Left ventricle myocardium superior (tissue), 1 donor: ENCODE data around the gene MAN2A1. TPM values are rescaled to one million over a fixed set of nuclear protein-coding genes. Genes with fewer than 3 reads are reported as not detected.

Source experiments
- ATAC-seq: fragments of 200-7000 bp; cut with Tn5 transposase; one replicate; pipeline ENCODE4 v1.9.1; 2020; ENCODE audit warnings: mild to moderate bottlenecking, moderate library complexity
- DNase-seq: peaks from one replicate; pipeline ENCODE4 v3.0.0-alpha.2; 2020
- intact Hi-C: fragments of 100-400 bp; cut with micrococcal nuclease; formaldehyde crosslinking; loops from one replicate; pipeline ENCODE4 v1.11.0; 2022
- total RNA-seq: library from RNA; stranded (reverse); fragmentation: NEBNext Ultra II Directional; extraction: Animal tissue kit (Norgen Biotek cat#: 25700); gene quantifications from one replicate; pipeline ENCODE4 v1.2.1, GENCODE V29; 2021
- donor health status: DM: no; HTN: yes; CAD: no; lungs with severe emphysema.

MAN2A1 gene
- total RNA-seq, 1 donor from 2014 or later = 8.1 TPM

DNA sequence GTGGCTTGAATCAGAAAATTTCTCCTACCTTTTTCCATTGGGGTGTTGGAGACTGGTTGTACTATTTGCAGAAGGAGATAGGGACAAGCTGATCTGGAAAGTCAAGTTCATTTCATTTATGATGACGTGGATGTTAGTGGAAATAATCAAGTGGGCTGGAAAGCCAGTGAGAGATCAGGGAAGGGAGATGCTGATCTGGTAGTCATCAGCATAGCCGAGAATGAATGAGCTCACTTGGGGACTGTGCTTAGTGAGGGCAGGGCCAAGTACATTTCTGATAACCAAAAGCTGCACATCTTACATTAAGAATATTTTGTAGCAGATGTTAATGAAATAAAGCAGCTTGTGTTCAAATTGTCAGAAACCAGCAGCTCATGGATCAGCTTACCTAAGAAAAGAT, 12.1 kb downstream of the MAN2A1 start:
- ATAC-seq (peak; percentile 64), DNase-seq (no peak)
- intact Hi-C loops = no loop called here

DNA sequence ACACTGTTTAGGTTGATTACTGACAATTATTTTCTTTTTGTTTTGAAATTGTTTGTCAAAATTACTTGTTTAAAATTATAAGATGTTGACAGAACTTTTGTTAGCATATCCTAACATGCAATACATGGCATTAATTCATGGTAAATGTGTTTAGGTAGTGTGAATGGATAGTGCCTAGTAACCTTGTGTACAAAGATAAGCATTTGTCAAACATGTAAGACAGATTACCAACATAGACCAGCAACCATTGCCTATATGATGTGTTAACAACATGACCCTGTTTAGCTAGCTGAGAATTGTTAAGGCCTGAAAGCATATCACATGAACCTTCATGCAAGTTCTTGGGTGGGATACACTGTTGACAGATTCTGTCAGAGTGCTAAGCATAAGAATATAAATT, 13.4 kb downstream of the MAN2A1 start:
- ATAC-seq (no peak), DNase-seq (no peak)
- intact Hi-C loops = no loop called here

DNA sequence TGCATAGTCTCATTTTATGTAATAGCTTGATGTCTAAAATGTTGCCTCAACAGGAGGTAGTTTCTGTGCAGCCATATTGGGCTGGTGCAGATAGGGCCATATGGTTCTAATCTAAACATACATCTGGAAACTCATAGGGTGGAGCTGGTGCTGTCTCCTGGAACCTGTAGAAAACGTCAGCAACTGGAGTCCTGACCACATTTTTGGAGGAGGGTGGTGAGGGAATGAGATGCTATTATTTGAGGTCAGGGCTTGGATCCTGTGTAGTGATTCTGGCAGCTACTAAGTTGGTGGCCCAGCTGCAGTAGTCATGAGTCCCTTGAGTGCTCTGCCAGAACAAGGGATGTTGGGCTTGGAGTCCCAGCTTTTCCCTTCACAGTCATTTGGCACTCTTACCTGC, 14.1 kb downstream of the MAN2A1 start:
- DNase-seq (no peak), ATAC-seq (peak; percentile 50)
- intact Hi-C loops = no loop called here

- intact Hi-C loops = no loop called here
- DNase-seq (no peak), ATAC-seq (no peak)
Measured at GRCh38 chr5:109704282-109704952, 14.7 kb downstream of the MAN2A1 start.

GRCh38 chr5:109705596-109705995, 15.9 kb downstream of the MAN2A1 start:
- DNase-seq = no peak
- peak; percentile 38 for ATAC-seq
- intact Hi-C loops = no loop called here

DNA sequence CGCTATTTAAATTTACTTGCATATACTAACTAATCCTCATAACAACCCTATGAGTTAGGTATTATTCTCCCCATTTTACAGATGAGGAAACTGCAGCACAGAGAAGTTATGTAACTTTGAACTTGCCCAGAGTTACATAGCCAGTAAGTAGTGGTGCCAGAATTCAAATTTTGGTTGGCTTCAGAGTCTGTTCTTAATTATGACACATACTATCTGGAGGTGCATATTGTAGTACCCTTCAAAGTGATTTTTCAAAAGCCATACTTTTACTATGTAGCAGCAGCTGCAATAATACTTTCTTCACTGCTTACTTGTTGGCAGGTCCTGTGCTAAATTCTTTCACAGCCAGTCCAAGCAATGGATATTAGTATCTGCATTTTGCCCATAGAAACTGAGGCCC, 16.4 kb downstream of the MAN2A1 start:
- DNase-seq (no peak), ATAC-seq (no peak)
- intact Hi-C loops = no loop called here

GRCh38 chr5:109707531-109707930, 17.8 kb downstream of the MAN2A1 start:
- intact Hi-C loops = no loop called here
- DNase-seq (no peak), ATAC-seq (no peak)

GRCh38 chr5:109708813-109709212, 19.1 kb downstream of the MAN2A1 start:
- intact Hi-C loops = no loop called here
- ATAC-seq (no peak), DNase-seq (no peak)

- ATAC-seq = no peak
- intact Hi-C loops = no loop called here
Measured at GRCh38 chr5:109709225-109709624, 19.5 kb downstream of the MAN2A1 start.

DNA sequence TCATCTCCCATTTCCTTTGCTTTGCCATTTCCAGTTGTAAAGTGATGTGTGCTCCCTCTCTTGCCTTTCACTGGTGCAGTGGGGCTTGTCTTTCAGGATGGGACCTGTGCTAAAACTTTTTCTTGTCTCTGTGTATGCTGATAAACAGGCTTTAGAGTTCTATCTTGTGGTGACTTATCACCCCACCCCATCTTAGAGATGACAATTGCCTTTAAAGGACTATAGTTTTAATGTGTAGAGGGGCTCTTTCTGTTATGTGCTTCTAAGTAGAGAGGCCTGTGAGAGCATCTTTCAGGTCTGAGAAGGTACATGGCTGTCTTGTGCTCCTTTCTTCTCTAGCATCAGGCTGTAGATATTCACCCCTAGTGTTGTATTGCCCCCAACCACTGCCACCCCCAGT, 21.9 kb downstream of the MAN2A1 start:
- DNase-seq (no peak), ATAC-seq (no peak)
- intact Hi-C loops = no loop called here

More at GRCh38 chr5:109709225-109709624, 19.5 kb downstream of the MAN2A1 start:
- DNase-seq = no peak

DNA sequence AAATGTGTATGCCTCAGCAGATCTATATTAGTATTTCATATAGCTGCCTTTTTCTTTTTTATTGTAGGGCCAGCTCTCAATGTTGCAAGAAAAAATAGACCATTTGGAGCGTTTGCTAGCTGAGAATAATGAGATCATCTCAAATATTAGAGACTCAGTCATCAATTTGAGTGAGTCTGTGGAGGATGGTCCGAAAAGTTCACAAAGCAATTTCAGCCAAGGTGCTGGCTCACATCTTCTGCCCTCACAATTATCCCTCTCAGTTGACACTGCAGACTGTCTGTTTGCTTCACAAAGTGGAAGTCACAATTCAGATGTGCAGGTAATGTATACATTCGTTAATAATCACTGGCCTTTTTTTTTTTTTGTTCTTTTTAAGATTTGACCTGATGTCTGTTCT, 23.7 kb downstream of the MAN2A1 start:
- ATAC-seq (no peak), DNase-seq (no peak)
- intact Hi-C loops = no loop called here

GRCh38 chr5:109714592-109714991, 24.9 kb downstream of the MAN2A1 start:
- intact Hi-C loops = no loop called here
- DNase-seq (peak; percentile 25), ATAC-seq (peak; percentile 38)

DNA sequence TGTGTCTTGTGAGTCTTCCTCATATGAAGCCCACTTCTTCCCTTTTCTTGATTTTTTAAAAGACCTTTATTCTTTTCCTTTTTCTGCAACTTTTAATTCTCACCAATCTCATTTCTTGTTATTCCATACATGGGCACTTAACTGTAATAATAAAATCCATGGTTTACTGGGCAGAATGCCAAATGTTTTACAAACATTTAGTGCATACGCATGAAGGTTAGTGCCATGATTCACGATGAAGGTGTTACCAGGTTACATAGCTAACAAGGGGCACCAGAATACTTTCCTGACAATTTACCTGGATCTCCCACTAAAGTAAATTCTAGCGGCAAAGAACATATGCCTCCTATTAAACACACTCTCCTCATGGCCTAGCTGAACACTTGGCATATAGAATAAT, 28.5 kb downstream of the MAN2A1 start:
- intact Hi-C loops = no loop called here
- ATAC-seq (no peak), DNase-seq (no peak)

GRCh38 chr5:109718632-109719031, 28.9 kb downstream of the MAN2A1 start:
- no peak for ATAC-seq

DNA sequence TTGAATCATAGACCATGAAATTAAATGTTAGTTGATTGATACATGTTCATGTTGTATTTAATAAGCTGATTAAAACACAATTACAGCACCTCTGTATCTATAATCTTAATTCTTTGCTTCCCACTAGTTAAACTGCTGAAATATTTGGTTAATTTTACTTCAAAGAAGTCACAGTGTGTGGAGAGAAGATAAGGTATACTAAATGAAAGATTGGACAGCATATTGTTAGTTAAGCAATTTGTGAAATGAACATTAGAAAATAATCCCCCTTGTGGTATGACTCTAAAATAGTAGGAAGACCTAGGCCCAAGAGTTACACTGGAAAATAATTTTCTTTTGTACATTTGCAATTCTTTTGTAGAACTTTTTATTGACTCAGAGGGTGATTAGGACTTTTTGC, 30.3 kb downstream of the MAN2A1 start:
- no peak for DNase-seq
- intact Hi-C loops = no loop called here
- ATAC-seq = no peak

More at GRCh38 chr5:109718632-109719031, 28.9 kb downstream of the MAN2A1 start:
- intact Hi-C loops = no loop called here
- no peak for DNase-seq

GRCh38 chr5:109721741-109722140, 32.0 kb downstream of the MAN2A1 start:
- DNase-seq (no peak), ATAC-seq (no peak)
- intact Hi-C loops = no loop called here

GRCh38 chr5:109723606-109724005, 33.9 kb downstream of the MAN2A1 start:
- ATAC-seq (no peak), DNase-seq (no peak)
- intact Hi-C loops = no loop called here

- no peak for DNase-seq
- intact Hi-C loops = no loop called here
- ATAC-seq = no peak
Measured at GRCh38 chr5:109725135-109725534, 35.4 kb downstream of the MAN2A1 start.

DNA sequence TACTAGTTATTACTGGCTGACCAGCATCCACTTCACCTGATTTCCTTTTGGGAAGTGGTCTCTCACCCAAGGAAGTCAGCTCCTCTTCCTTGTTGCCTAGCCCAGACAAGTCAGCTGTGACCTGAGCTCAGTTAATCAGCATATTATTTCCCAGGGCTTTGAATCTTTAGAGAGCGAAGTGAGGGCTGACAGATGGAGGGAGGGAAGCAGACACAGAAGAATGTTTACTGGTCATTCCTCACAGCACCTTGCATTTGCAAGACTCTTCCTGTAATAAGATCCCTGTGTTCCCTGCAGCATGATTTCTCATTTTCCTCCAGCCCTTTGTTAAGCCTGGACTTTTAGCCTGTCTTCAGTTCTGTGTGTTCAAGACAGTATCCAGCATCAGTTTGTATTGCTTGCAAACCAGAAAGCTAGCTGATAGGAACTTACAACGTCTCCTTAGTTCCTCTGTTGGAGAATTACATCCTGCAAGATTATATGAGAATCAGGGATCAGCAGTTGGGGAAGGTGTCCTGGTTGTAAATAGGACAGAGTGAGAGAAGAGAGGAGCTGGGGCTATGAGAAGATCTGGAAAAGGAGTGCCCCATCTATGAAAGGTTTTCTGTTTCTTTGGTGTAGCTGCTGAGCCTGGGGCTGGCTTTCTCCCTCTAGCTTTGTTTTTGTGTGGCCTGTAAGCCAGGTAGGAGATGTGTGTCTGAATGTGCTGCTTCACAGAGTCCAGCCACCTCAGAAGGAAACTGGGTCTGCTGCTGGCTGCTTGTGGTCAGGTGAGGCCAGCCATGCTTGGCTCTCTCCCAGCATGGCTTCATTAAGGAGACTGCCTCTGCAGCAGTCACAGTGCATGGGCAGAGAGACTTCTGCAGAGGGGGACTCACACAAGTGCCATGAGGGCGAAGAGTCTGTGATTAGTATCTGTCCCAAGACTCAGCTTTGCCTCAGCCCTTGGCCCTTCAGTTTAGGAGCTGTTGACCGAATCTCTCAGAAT, 50.3 kb downstream of the MAN2A1 start:
- DNase-seq = peak; percentile 23
- intact Hi-C loops = no loop called here
- peak; percentile 38 for ATAC-seq

GRCh38 chr5:109740966-109741365, 51.2 kb downstream of the MAN2A1 start:
- ATAC-seq (no peak), DNase-seq (no peak)
- intact Hi-C loops = no loop called here
